DMS79 treated with DMSO at 0.1 percent for 48 hours (cell line): Measurements from ENCODE around the gene LRRC37B.
"Not testable (repeated sequence)": the region's sequence is repeated elsewhere in the genome, so short reads cannot be mapped to it uniquely, and the experiment has no call there.

ENCODE experiments used
- DNase-seq: peaks from one replicate; lab custom pipeline; 2025; lab: John Stamatoyannopoulos, UW

The LRRC37B gene

GRCh38 chr17:32006957-32007462, at the start of gene LRRC37B:
Gene LRRC37B (plus strand): TSS chr17:32007383. CDS start chr17:32021393, 14,010 bp downstream.
- peak; percentile 75 for DNase-seq

- not testable (repeated sequence) for DNase-seq
Observed at GRCh38 chr17:31964131-31964530, 43.1 kb upstream of the LRRC37B start.

- DNase-seq, result no peak
Observed at GRCh38 chr17:31967648-31968047, 39.5 kb upstream of the LRRC37B start.

GRCh38 chr17:31970416-31970815, 36.8 kb upstream of the LRRC37B start:
- DNase-seq, result not testable (repeated sequence)

- not testable (repeated sequence) for DNase-seq
Observed at GRCh38 chr17:31974269-31975071, 32.7 kb upstream of the LRRC37B start.

GRCh38 chr17:31975391-31975790, 31.8 kb upstream of the LRRC37B start:
- not testable (repeated sequence) for DNase-seq

GRCh38 chr17:31991821-31992220, 15.4 kb upstream of the LRRC37B start:
- DNase-seq, result not testable (repeated sequence)

- DNase-seq, result no peak
Observed at GRCh38 chr17:31997005-31997404, 10.2 kb upstream of the LRRC37B start.

- DNase-seq, result peak; percentile 52
Observed at GRCh38 chr17:32007463-32008298, 498 bp downstream of the LRRC37B start.

- no peak for DNase-seq
Observed at GRCh38 chr17:32009262-32009542, 2.0 kb downstream of the LRRC37B start.

- DNase-seq, result no peak
Observed at GRCh38 chr17:32010114-32010513, 2.9 kb downstream of the LRRC37B start.

GRCh38 chr17:32015245-32016013, 8.2 kb downstream of the LRRC37B start:
- DNase-seq, result peak; percentile 60

GRCh38 chr17:32016231-32016630, 9.0 kb downstream of the LRRC37B start:
- no peak for DNase-seq

- DNase-seq, result no peak
Observed at GRCh38 chr17:32019228-32019627, 12.0 kb downstream of the LRRC37B start.

- DNase-seq, result no peak
Observed at GRCh38 chr17:32020943-32021614, 13.9 kb downstream of the LRRC37B start.

GRCh38 chr17:32021615-32021955, 14.4 kb downstream of the LRRC37B start:
- DNase-seq, result no peak

- DNase-seq, result not testable (repeated sequence)
Observed at GRCh38 chr17:32022554-32022953, 15.4 kb downstream of the LRRC37B start.

- not testable (repeated sequence) for DNase-seq
Observed at GRCh38 chr17:32027271-32027670, 20.1 kb downstream of the LRRC37B start.

- DNase-seq, result no peak
Observed at GRCh38 chr17:32033223-32033622, 26.0 kb downstream of the LRRC37B start.

- not testable (repeated sequence) for DNase-seq
Observed at GRCh38 chr17:32033812-32034211, 26.6 kb downstream of the LRRC37B start.

GRCh38 chr17:32040246-32040645, 33.1 kb downstream of the LRRC37B start:
- not testable (repeated sequence) for DNase-seq
